ENCODE data around the gene MAPK8IP1. TPM values are rescaled to one million over a fixed set of nuclear protein-coding genes. Genes with fewer than 3 reads are reported as not detected.

Gene MAPK8IP1
- total RNA-seq, 1 donor: 8.0 TPM

DNA sequence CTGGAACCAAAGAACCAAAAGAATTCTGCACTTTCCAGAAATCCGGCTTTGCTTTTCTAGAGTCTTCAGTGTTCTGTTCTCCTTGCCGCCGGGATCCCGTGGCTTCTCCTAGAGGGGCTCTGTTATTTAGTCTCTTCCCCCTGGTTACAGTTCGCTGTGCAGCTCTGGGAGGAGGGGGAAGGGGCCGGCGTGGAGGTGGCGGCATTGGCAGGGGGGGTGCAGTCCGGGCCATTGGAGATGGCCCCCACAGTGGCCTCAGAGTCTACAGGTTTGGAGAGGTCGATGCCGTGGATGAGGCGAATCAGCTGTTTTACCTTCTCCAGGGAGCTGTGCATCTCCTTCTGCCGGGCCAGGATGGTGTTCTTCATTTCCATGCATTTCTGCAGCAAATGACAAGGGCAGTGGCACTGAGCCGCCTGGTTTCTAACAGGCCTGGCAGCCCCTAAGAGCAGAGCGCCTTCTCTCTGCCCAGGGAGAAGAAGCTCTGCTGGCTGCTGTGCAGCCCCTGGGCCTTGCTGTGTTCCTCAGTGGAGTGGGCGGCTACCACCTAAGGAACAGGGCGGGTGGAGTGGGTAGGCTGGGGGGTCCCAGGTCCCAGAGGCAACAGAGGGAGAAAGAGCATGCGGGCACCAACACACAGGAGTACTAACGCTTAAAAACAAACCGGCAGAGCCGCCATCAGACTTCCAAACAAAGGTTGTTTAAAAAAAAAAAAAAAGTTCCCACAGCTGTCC is 48.6 kb downstream of the MAPK8IP1 start:
- Histone ChIP-seq H3K4me3 (ENCODE audit: insufficient read depth, low read length) (no peak overlapping the region), H3K9me3 (ENCODE audit: low read depth, low read length) (no peaks in the 10 kb centered on the region), H3K27ac (ENCODE audit: low read depth, low read length) (no peak overlapping the region), H3K36me3 (ENCODE audit: insufficient read depth, low read length) (peaks cover 42% of the 10 kb centered on the region), H4K20me1 (ENCODE audit: insufficient read depth, low read length) (peaks cover 12% of the 10 kb centered on the region), H2AFZ (ENCODE audit: low read length) (no peak overlapping the region), H3K79me2 (ENCODE audit: insufficient read depth, low read length) (no peaks in the 10 kb centered on the region), H3K27me3 (ENCODE audit: insufficient read depth, low read length) (no peaks in the 10 kb centered on the region), H3K4me1 (ENCODE audit: insufficient read depth, low read length) (no peaks in the 10 kb centered on the region), H3K4me2 (ENCODE audit: insufficient read depth, low read length) (no peak overlapping the region)
- peak; percentile 61 for DNase-seq (ENCODE audit: insufficient read length, low spot score, missing footprints)
- TF ChIP-seq, protein P1, sequence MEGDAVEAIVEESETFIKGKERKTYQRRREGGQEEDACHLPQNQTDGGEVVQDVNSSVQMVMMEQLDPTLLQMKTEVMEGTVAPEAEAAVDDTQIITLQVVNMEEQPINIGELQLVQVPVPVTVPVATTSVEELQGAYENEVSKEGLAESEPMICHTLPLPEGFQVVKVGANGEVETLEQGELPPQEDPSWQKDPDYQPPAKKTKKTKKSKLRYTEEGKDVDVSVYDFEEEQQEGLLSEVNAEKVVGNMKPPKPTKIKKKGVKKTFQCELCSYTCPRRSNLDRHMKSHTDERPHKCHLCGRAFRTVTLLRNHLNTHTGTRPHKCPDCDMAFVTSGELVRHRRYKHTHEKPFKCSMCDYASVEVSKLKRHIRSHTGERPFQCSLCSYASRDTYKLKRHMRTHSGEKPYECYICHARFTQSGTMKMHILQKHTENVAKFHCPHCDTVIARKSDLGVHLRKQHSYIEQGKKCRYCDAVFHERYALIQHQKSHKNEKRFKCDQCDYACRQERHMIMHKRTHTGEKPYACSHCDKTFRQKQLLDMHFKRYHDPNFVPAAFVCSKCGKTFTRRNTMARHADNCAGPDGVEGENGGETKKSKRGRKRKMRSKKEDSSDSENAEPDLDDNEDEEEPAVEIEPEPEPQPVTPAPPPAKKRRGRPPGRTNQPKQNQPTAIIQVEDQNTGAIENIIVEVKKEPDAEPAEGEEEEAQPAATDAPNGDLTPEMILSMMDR (IDR thresholded peaks at IDR 0.05; ENCODE audit: extremely low read depth, low read depth, low read length): no peak

DNA sequence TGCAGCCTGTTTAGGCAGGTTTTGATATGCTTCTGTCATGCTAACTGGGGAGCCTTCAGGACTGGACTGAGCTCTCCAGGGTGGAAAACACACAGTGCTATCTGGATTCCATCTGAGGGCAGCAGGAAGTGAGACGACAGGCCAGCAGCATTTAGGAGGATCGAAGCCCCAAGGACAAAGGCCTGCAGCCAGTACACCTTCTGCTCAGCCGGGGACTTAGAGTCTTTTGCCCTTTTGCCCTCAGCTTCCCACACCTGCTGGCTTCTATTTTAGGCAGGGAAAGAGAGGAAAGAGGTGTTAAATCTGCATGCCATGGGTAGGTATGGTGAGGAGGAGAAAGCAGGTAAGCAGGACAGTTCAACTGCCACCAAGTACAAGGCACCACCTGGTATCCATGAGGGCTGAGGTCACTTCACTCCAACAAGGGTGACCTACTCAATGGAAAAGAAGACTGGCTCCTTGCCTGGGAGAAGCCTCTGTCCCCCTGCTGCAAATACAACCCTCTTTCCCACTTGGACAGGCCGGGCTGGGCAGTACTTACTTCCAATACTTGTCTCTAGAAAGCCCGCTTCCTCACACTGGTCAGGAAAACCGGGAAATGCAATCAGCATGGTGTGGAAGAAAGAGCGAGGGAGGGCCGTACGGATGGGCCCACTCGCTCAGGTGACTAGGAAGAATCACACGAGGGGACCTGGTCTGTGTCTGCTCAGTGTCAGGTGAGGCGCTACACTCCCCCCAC is 49.3 kb downstream of the MAPK8IP1 start:
- peaks cover 12% of the 10 kb centered on the region for H4K20me1 ChIP-seq (ENCODE audit: insufficient read depth, low read length)
- H3K4me2 ChIP-seq (ENCODE audit: insufficient read depth, low read length): no peak overlapping the region
- no peak overlapping the region for H3K27ac ChIP-seq (ENCODE audit: low read depth, low read length)
- no peak overlapping the region for H3K4me3 ChIP-seq (ENCODE audit: insufficient read depth, low read length)
- TF ChIP-seq, protein P1 (IDR thresholded peaks at IDR 0.05; ENCODE audit: extremely low read depth, low read depth, low read length): no peak
- H3K79me2 ChIP-seq (ENCODE audit: insufficient read depth, low read length): no peaks in the 10 kb centered on the region
- no peak for DNase-seq (ENCODE audit: insufficient read length, low spot score, missing footprints)
- H3K36me3 ChIP-seq (ENCODE audit: insufficient read depth, low read length): peaks cover 42% of the 10 kb centered on the region
- H3K27me3 ChIP-seq (ENCODE audit: insufficient read depth, low read length): no peaks in the 10 kb centered on the region
- no peak overlapping the region for H2AFZ ChIP-seq (ENCODE audit: low read length)
- no peaks in the 10 kb centered on the region for H3K9me3 ChIP-seq (ENCODE audit: low read depth, low read length)
- H3K4me1 ChIP-seq (ENCODE audit: insufficient read depth, low read length): no peaks in the 10 kb centered on the region

DNA sequence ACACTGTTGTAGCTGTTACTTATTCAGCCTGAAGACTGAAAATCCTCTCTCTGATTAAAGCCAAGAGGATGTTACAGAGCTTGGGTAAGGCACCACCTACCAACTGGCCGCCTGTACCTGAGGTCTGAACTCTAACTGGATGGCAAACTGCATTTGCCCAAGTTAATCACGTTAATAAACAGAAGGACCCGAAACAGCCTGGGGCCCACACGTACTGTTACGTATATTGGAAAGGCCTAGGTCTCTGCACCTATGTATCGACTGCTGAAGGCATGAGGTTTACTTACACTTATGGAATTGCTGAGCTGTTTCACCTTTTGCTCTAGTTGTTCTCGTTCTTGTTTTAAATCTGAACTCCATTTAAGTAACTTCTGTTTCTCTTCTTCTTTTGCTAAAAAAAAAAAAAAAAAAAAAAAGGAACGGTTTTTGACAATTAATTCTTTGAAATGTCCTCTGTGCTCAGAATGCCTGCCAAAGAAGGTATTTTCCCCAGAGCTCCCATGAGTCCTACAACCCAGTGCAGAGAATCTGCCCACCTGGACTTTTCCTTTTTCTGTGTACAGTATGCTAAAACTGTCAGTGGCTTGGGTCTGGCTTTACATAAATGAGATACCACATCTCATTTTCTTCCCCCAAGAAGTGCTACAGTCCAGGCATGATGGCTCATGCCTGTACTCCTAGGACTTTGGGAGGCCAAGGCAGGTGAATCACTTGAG is 50.1 kb downstream of the MAPK8IP1 start:
- no peak overlapping the region for H2AFZ ChIP-seq (ENCODE audit: low read length)
- H3K4me1 ChIP-seq (ENCODE audit: insufficient read depth, low read length): no peaks in the 10 kb centered on the region
- peaks cover 9% of the 10 kb centered on the region for H4K20me1 ChIP-seq (ENCODE audit: insufficient read depth, low read length)
- DNase-seq (ENCODE audit: insufficient read length, low spot score, missing footprints): no peak
- no peaks in the 10 kb centered on the region for H3K79me2 ChIP-seq (ENCODE audit: insufficient read depth, low read length)
- TF ChIP-seq, protein P1 (IDR thresholded peaks at IDR 0.05; ENCODE audit: extremely low read depth, low read depth, low read length): no peak
- H3K4me3 ChIP-seq (ENCODE audit: insufficient read depth, low read length): no peak overlapping the region
- H3K36me3 ChIP-seq (ENCODE audit: insufficient read depth, low read length): peaks cover 42% of the 10 kb centered on the region
- H3K9me3 ChIP-seq (ENCODE audit: low read depth, low read length): no peaks in the 10 kb centered on the region
- no peaks in the 10 kb centered on the region for H3K27me3 ChIP-seq (ENCODE audit: insufficient read depth, low read length)
- H3K4me2 ChIP-seq (ENCODE audit: insufficient read depth, low read length): no peak overlapping the region
- no peak overlapping the region for H3K27ac ChIP-seq (ENCODE audit: low read depth, low read length)
